Measurements from ENCODE around the gene KRT27.
A peak's percentile ranks its signal among the peaks of the same experiment; 100 is the strongest.
"Not testable (repeated sequence)": the region's sequence is repeated elsewhere in the genome, so short reads cannot be mapped to it uniquely, and the experiment has no call there.

Gene KRT27

DNA sequence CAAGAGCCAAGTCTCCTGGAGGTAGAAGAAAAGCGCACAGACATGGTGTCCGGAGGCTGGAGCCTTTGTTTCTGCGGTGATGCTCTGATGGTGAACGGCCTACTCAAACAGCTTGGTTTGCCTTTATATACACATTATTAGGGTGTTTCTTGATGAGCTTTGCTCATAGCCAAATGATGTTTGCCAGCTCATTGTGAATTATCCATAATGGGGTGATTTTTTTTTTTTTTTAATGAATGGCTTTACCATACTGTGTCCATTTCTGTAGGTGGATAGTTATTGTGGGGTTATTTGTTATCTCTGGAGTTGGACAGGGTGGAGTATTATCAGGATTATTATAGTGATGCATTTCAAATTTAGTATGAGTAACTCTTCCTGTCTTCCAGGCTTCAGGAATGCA, at the start of gene KRT27:
KRT27 (minus strand) TSS at position 101 of the 400 bp plus-strand sequence; CDS start at position 44, 57 bp downstream.
- no peak for DNase-seq

DNA sequence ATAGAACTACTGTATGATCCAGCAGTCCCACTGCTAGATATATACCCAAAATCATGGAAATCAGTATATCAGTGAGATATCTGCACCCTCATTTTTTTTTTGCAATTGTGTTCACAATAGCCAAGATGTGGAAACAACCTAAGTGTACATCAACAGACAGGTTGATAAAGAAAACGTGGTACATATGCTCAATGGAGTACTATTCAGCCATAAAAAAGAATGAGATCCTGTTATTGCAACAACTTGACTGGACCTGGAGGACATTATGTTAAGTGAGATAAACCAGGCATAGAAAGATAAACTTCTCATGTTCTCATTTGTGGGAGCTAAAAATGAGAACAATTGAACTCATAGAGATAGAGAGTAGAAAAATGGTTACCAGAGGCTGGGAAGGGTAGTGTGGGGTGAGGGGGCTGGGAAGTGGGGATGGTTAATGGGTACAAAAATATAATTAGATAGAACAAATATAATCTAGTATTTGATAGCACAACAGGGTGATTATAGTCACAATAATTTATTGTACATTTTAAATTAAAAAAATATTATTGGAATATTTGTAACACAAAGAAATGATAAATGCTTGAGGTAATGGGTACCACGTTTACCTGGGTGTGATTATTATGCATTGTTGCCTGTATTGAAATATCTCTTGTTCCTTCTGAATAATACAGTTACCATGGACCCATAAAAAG, 47.9 kb upstream of the KRT27 start:
- no peak for DNase-seq

- no peak for DNase-seq
These were observed 46.2 kb upstream of the KRT27 start for GRCh38 chr17:40828454-40829044.

GRCh38 chr17:40827746-40828453, 45.5 kb upstream of the KRT27 start:
- DNase-seq: no peak

- no peak for DNase-seq
These were observed 43.2 kb upstream of the KRT27 start for GRCh38 chr17:40825599-40825998.

DNA sequence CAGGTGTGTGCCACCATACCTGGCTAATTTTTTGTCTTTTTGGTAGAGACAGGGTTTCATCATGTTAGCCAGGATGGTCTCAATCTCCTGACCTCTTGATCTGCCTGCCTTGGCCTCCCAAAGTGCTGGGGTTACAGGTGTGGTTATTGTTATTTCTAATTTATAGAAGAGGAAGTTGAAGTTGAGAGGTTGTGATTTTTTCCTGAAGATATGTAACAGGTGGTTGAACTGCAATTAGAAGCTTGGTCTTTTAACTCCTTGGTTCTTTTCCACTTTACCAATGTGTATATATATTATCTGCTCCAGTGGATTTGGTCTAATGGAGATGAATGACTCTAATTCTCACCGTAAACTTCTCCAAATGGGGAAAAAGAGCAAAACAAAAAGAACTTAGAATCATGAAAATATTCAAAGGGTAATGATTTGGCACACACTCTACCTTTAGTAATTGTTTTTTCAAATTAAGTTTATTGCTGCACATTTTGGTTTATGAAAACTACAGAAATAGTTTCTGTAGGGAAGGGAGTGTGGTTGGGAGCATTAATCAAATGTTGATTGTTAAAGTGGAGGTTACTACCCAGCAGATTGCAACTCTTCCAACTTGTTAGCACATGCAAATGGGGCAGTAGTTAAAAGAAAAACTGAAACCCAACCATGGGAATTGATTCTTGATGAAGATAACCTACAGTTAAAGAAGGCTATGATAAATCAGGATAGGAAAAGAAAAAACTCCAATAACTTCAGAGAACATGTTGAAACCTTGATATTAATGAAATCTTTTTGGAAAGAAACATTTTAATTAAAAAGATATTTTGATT, 41.9 kb upstream of the KRT27 start:
- no peak for DNase-seq

DNA sequence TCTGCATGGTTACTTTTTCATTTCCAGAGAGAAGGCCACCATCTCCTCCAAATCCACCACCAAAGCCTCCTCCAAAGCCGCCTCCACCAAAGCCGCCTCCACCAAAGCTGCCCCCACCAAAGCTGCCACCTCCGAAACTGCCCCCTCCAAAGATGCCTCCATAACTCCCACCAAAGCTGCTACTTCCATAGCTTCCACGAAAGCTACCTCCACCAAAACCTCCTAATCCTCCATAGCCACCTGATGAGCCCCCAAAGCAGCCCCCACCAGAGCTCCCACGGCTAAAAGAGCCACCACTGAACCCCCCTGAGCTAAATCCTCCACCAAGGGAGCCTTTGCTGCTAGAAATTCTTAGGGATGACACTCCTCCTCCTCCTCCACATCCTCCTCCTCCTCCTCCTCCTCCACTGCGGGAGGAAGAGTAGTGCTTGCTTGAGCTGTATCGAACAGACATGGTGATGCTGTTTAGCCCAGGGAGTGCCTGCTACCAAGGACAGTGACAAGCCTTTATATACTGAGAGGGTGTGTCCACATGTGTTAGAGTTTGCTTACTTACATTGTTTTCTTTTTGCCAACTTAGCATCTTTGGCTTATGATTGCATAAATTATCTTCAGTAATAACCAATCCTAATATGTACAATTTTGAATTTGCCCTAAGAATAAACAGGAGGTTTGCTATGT, 39.9 kb upstream of the KRT27 start, which contains the start of gene KRT10:
KRT10 (minus strand) TSS at position 483 of the 681 bp plus-strand sequence; CDS start at position 454, 29 bp downstream.
- DNase-seq: no peak

GRCh38 chr17:40821536-40821935, 39.2 kb upstream of the KRT27 start:
- DNase-seq: no peak

DNA sequence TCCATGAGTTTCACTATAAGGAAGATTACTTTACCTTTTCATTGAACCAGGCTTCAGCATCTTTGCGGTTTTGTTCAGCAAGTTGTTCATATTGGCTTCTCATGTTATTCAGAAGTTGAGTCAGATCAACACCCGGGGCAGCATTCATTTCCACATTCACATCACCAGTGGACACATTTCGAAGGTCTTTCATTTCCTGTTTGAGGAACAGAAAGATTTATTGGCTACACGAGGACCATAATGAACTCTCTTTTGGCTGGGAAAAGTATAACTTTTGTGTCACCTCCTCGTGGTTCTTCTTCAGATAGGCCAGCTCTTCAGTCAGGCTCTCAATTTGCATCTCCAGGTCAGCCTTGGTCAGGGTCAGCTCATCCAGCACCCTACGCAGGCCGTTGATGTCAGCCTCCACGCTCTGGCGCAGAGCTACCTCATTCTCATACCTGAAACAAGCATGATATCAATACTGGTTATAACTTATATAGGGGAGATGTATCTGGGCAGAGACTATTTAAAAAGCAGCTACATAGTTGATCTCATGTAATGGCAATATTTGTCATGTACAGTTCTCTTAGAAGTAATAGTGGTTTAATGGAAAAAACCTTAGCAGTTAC, 38.0 kb upstream of the KRT27 start:
- DNase-seq: no peak

- DNase-seq: no peak
These were observed 37.3 kb upstream of the KRT27 start for GRCh38 chr17:40819528-40820125.

GRCh38 chr17:40818733-40819527, 36.6 kb upstream of the KRT27 start:
- DNase-seq: peak; percentile 89

- no peak for DNase-seq
These were observed 36.0 kb upstream of the KRT27 start for GRCh38 chr17:40818343-40818732.

- DNase-seq: no peak
These were observed 34.8 kb upstream of the KRT27 start for GRCh38 chr17:40817103-40817682.

DNA sequence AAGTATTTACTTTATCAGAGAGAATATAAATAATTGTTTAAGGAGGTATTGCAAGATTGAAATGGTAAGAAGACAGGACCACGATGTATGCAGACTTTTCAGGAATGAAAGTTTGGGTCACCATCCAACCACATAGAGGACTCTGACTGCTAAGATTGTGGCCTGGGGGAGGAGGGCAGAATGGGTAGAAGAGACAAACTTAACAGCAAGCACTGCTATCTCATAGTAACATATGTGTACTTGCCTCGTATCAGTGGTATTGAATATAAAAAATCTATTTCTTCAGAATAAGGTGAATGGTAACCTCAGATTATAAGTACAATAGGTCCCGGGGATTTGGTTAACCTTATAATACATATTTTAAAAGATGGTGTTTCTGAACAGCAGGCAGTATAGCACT, 34.2 kb upstream of the KRT27 start:
- DNase-seq: no peak

DNA sequence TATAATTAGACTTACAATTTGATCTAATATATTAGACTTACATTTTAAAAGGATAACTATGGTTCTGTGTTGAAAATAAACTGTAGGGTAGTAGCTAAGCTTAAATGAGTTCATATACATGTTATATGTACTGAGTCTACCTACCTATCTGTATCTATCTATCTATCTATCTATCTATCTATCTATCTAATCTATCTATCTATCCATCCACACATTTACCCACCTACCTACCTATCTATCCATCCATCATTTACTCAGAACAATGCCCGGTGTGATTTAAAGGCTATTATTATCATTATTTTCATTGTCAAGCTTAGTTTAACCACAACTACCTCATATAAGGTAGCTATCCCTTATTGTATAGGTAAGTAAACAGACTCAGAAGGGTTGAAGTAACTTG, 33.0 kb upstream of the KRT27 start:
- no peak for DNase-seq

- DNase-seq: not testable (repeated sequence)
These were observed 32.3 kb upstream of the KRT27 start for GRCh38 chr17:40814657-40815056.

DNA sequence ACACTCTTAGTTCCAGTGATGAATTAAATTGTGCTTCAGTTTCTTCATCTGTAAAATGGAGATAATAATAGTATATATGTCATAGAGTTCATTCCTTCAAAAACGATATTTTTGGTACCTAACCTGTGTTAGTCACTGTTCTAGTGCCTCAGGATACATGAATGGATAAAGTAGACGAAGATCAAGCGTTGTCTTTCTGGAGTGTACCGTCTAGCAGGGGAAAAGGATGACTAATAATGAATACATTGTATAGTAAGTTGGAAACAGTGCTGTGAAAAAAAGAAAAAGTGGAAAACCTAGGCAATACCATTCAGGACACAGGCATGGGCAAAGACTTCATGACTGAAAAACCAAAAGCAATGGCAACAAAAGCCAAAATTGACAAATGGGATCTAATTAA, 31.5 kb upstream of the KRT27 start:
- no peak for DNase-seq

GRCh38 chr17:40812639-40813038, 30.3 kb upstream of the KRT27 start:
- DNase-seq: no peak

- DNase-seq: no peak
These were observed 28.1 kb upstream of the KRT27 start for GRCh38 chr17:40810494-40810893.

GRCh38 chr17:40809721-40810421, 27.5 kb upstream of the KRT27 start:
- DNase-seq: no peak

Measured in CD4-positive, alpha-beta T cell treated with Interleukin-21 for 1 hour (primary cell).